K562 (cell line): ENCODE data around the gene DPH6. TPM values are rescaled to one million over a fixed set of nuclear protein-coding genes. Genes with fewer than 3 reads are reported as not detected.

Experiments
- IFI16 ChIP-seq: fragments of 250-450 bp; sonication (Bioruptor Pico); IDR thresholded peaks from 2 replicates; pipeline ENCODE4 v2.1.2; 2022; ENCODE audit warnings: mild to moderate bottlenecking, inconsistent platforms
- LCOR ChIP-seq: sonication (generic); formaldehyde crosslinking; IDR thresholded peaks from 2 replicates; pipeline ENCODE4 v1.8.0; 2022; ENCODE audit warnings: mild to moderate bottlenecking, missing genetic modification reagents
- MAZ ChIP-seq, 2 experiments: fragments of 450-650 bp in 1 of 2; sonication (generic) in 1 of 2; formaldehyde crosslinking; IDR thresholded peaks in 1 of 2; conservative IDR thresholded peaks in 1 of 2; 2 replicates each; pipeline versions ENCODE4 v1.4.0 to v1.5.0; 2020; ENCODE audit warnings: mild to moderate bottlenecking in 1 of 2, missing genetic modification reagents in 1 of 2
- NR2C2 ChIP-seq, 2 experiments: fragments of 200-800 bp in 1 of 2; sonication (Bioruptor generic) in 1 of 2; sonication (generic) in 1 of 2; formaldehyde crosslinking in 1 of 2; IDR thresholded peaks; 2 replicates each; pipeline versions ENCODE4 v1.6.1 to v1.8.0; 2016 to 2022; ENCODE audit warnings: mild to moderate bottlenecking in 1 of 2, missing compliant biosample characterization in 1 of 2, missing genetic modification characterization in 1 of 2, missing genetic modification reagents in 1 of 2
- PHF20 ChIP-seq: fragments of 450-650 bp; IDR thresholded peaks from 2 replicates; pipeline ENCODE4 v1.6.1; 2018; ENCODE audit not compliant: partially characterized antibody
- POLR2G ChIP-seq: fragments of 200-400 bp; formaldehyde crosslinking; IDR thresholded peaks from 2 replicates; pipeline ENCODE4 v1.6.1; 2017; ENCODE audit warnings: low read depth, mild to moderate bottlenecking, antibody characterized with exemption, low read length, moderate library complexity
- TCF7 ChIP-seq: sonication (generic); IDR thresholded peaks from 2 replicates; pipeline ENCODE4 v1.6.1; 2016; ENCODE audit warnings: antibody characterized with exemption, borderline replicate concordance
- TFAP4 ChIP-seq: sonication (generic); formaldehyde crosslinking; IDR thresholded peaks from 2 replicates; pipeline ENCODE4 v1.8.0; 2022; ENCODE audit warnings: missing genetic modification reagents, mild to moderate bottlenecking, moderate library complexity, borderline replicate concordance
- ZBTB11 ChIP-seq, 3 experiments: fragments of 200-800 bp in 1 of 3; fragments of 250-450 bp in 1 of 3; fragments of 450-650 bp in 1 of 3; sonication (Bioruptor Pico) in 1 of 3; sonication (Bioruptor generic) in 1 of 3; formaldehyde crosslinking in 1 of 3; IDR thresholded peaks; 2 replicates each; pipeline versions ENCODE4 v1.6.1 to v1.8.0; 2016 to 2022; ENCODE audit warnings: mild to moderate bottlenecking in 2 of 3, missing genetic modification characterization in 2 of 3, missing compliant biosample characterization in 1 of 3, moderate library complexity in 1 of 3
- ZNF3 ChIP-seq: fragments of 250-450 bp; sonication (Bioruptor Pico); IDR thresholded peaks from 2 replicates; pipeline ENCODE4 v1.5.0; 2021; ENCODE audit warnings: mild to moderate bottlenecking, moderate library complexity
- polyA plus RNA-seq, 8 experiments: library from polyadenylated mRNA; depleted of rRNA in 4 of 8; stranded (reverse) in 5 of 8; unstranded in 3 of 8; fragments of >200 nt; fragmentation: Nextera tagmentation in 2 of 8; fragmentation: Illumina TruSeq in 1 of 8; extraction: Ambion mirVana in 2 of 8; extraction: Trizol in 1 of 8; gene quantifications; 2 replicates each; pipeline versions ENCODE4 v1.2.1 to v1.2.3, GENCODE V29; 2011 to 2014; ENCODE audit warnings: inconsistent platforms in 1 of 8, missing spikeins in 1 of 8
- total RNA-seq, 7 experiments: library from RNA; depleted of rRNA in 6 of 7; stranded (reverse); fragments of >200 nt in 6 of 7; fragmentation: Illumina TruSeq in 2 of 7; extraction: Trizol in 2 of 7; gene quantifications; 2 replicates each; pipeline versions ENCODE4 v1.2.1 to v1.2.3, GENCODE V29; 2011 to 2021; ENCODE audit warnings: low replicate concordance in 1 of 7
- TF ChIP-seq, protein P1 (sequence below): fragments of 450-650 bp; conservative IDR thresholded peaks from 2 replicates; pipeline ENCODE4 v1.6.1; 2016; ENCODE audit warnings: missing genetic modification characterization, low read depth, mild to moderate bottlenecking, control low read depth, missing compliant biosample characterization

DPH6 gene
- total and polyA plus RNA-seq, 9 of the 15 experiments (the other 6 are each of a cell fraction or from before 2014, with no cell fraction given) = 10.1 to 69.1 (median 18.8) TPM

DNA sequence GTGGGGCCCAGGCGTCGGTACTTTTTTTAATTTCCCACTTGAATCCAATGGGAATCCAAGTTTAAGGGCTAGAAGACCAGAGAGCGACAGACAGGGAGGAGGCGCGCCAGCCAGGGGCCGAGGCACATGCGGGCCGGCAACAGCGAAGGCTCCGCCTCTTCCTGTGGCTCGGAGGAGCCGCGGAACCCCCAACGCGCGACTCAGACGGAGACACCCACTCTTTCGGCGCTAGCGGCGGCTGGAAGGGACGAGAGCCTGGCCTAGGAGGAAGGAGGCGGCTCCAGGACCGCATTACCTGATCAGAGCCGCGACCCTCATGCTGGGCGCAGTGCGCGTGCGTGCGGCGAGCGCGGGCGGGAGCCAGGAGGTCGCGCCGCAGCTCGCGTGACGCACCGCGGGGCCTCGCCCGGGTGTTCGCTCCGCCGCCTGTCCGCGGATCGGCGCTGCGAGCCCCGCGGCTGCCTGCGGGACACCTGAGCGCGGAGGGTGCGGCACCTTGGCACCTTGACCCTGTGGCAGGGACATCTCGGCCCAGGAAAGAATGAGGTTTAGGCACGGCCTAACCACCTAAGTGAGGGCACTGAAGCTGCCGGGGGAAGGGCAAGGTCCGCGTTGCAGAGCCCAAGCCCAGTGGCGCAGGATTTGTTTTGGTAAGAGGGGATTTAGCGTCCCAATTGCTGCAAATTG is at the start of gene DPH6 (continued):
- TF ChIP-seq ZBTB11 (CRISPR knock-in tag; IDR thresholded peaks at IDR 0.05) (peak in 1 of 3 experiments; percentile 85; a peak in 2 of 6 replicates), POLR2G (peak; percentile 96), MAZ (CRISPR knock-in tag; conservative IDR thresholded peaks at IDR 0.05 in 1 of 2, IDR thresholded peaks at IDR 0.05 in 1 of 2) (peak; percentile 52 to 65; a peak in 2 of 4 replicates), IFI16 (CRISPR knock-in tag) (no peak), LCOR (CRISPR knock-in tag) (0 out of 2 replicates have a peak, but pooled peaks have one; percentile 8), ZNF3 (CRISPR knock-in tag) (no peak), NR2C2 (CRISPR knock-in tag; IDR thresholded peaks at IDR 0.05) (peak; percentile 71; the same call in 1 of the 2 replicates), NR2C2 (tag; IDR thresholded peaks at IDR 0.05) (peak; percentile 87), TFAP4 (CRISPR knock-in tag) (peak; percentile 67), TCF7 (no peak), PHF20 (no peak)
- TF ChIP-seq, protein P1, sequence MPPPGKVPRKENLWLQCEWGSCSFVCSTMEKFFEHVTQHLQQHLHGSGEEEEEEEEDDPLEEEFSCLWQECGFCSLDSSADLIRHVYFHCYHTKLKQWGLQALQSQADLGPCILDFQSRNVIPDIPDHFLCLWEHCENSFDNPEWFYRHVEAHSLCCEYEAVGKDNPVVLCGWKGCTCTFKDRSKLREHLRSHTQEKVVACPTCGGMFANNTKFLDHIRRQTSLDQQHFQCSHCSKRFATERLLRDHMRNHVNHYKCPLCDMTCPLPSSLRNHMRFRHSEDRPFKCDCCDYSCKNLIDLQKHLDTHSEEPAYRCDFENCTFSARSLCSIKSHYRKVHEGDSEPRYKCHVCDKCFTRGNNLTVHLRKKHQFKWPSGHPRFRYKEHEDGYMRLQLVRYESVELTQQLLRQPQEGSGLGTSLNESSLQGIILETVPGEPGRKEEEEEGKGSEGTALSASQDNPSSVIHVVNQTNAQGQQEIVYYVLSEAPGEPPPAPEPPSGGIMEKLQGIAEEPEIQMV (tag) = peak; percentile 40; the same call in 1 of the 2 replicates
